Mesodermal cell (in vitro differentiated cells): Measurements from ENCODE around the gene ZNF154.

Experiments used
- H3K27ac ChIP-seq: 2 replicates; pipeline ENCODE4 v1.7.0; 2013; ENCODE audit warnings: mild to moderate bottlenecking, low read depth, low read length, moderate library complexity; ENCODE audit not compliant: severe bottlenecking
- H3K36me3 ChIP-seq: 2 replicates; pipeline ENCODE4 v1.7.1; 2013; ENCODE audit warnings: mild to moderate bottlenecking, low read length, moderate library complexity; ENCODE audit not compliant: control insufficient read depth, insufficient read depth
- H3K4me1 ChIP-seq: one replicate; pipeline ENCODE4 v1.7.1; 2013; ENCODE audit warnings: mild to moderate bottlenecking, low read length; ENCODE audit not compliant: insufficient read depth, control insufficient read depth, poor library complexity, severe bottlenecking
- H3K4me3 ChIP-seq: 2 replicates; pipeline ENCODE4 v1.7.0; 2013; ENCODE audit warnings: low read length, control low read depth, mild to moderate bottlenecking; ENCODE audit not compliant: insufficient read depth, poor library complexity, severe bottlenecking; ENCODE audit errors: extremely low read depth
- H3K9me3 ChIP-seq: 2 replicates; pipeline ENCODE4 v1.7.1; 2013; ENCODE audit warnings: mild to moderate bottlenecking, low read length, moderate library complexity; ENCODE audit not compliant: control insufficient read depth
- WGBS, 2 experiments: methylation state at CpG; one replicate each; pipeline ENCODE4 v1.1.5; 2013; ENCODE audit warnings: missing lambda C conversion rate in 2 of 2; ENCODE audit not compliant: insufficient coverage in 2 of 2; 5-methylcytosine and 5-hydroxymethylcytosine counted together

ZNF154 gene

DNA sequence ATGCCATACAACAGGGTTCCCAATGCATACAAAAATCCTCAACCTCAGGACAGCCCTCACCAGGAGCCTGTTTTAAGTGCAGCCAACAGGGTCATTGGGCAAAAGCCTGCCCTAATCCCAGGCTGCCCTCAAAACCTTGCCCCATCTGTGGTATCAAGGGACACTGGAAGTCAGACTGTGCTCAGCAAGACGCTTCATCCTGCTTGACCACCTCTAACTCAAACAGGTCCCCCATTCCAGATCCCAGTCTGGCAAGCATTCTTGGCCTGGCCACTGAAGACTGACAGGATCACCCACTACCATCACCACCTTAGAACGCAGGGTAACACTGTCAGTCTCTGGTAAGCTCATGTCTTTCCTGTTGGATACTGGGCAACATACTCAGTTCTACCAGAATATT, 55.3 kb downstream of the ZNF154 start:
- Histone ChIP-seq H3K4me3 (no peak overlapping the region), H3K27ac (no peak overlapping the region), H3K36me3 (no peaks in the 10 kb centered on the region), H3K9me3 (peaks cover 11% of the 10 kb centered on the region), H3K4me1 (peaks cover 9% of the 10 kb centered on the region)
- 69 to 83% methylated on average over 1 to 2 of the region's 2 CpGs for WGBS, 2 experiments

GRCh38 chr19:57651654-57651996, 57.4 kb downstream of the ZNF154 start:
- WGBS, 2 experiments = 78 to 81% methylated on average over 6 of the region's 6 CpGs
- Histone ChIP-seq H3K4me3 (no peak overlapping the region), H3K36me3 (no peaks in the 10 kb centered on the region), H3K9me3 (peaks cover 11% of the 10 kb centered on the region), H3K27ac (no peak overlapping the region), H3K4me1 (peaks cover 9% of the 10 kb centered on the region)

- H3K9me3 ChIP-seq = peaks cover 6% of the 10 kb centered on the region
- 76 to 86% methylated on average over 4 of the region's 6 CpGs for WGBS, 2 experiments
- H3K4me1 ChIP-seq = peaks cover 9% of the 10 kb centered on the region
- peaks cover under 1% of the 10 kb centered on the region for H3K36me3 ChIP-seq
- no peak overlapping the region for H3K27ac ChIP-seq
- no peak overlapping the region for H3K4me3 ChIP-seq
Measured at GRCh38 chr19:57648331-57649003, 60.5 kb downstream of the ZNF154 start.
